LHCN-M2 (cell line): Measurements from ENCODE around the gene CBX1. TPM values are rescaled to one million over a fixed set of nuclear protein-coding genes. Genes with fewer than 3 reads are reported as not detected.
"Not testable (repeated sequence)": the region's sequence is repeated elsewhere in the genome, so short reads cannot be mapped to it uniquely, and the experiment has no call there.

Source experiments
- DNase-seq: peaks from one replicate; pipeline ENCODE4 v3.0.0-alpha.2; 2012; ENCODE audit warnings: low read depth
- total RNA-seq: library from RNA; depleted of rRNA; stranded (reverse); fragments of >200 nt; gene quantifications from 2 replicates; pipeline ENCODE4 v1.2.3, GENCODE V29; 2014

CBX1 gene
- total RNA-seq, 1 experiment from 2014 or later: 104 TPM

DNA sequence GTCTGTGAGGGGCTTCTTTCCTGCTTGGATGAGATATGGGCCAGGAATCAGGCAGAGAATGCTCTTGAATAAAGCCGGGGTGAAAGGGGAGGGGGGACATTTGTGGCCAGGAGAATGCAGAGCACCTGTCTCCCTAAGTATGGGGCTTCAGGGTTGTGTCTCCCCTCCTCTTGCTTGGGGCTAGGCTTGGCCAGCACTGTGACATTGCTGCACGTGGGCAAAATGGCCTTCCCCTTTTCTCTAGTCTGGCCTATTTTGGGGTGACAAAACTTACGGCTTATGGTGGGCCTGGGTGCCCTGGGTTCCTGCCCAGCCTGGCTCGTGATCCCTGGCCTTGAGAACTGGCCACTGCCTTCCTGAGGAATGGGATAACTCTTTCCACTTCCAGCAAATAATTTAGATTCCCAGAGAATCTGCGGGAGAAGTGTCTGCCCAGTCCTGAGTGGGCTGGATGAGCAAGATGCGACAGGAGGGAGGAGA, 47.5 kb downstream of the CBX1 start:
- no peak for DNase-seq

DNA sequence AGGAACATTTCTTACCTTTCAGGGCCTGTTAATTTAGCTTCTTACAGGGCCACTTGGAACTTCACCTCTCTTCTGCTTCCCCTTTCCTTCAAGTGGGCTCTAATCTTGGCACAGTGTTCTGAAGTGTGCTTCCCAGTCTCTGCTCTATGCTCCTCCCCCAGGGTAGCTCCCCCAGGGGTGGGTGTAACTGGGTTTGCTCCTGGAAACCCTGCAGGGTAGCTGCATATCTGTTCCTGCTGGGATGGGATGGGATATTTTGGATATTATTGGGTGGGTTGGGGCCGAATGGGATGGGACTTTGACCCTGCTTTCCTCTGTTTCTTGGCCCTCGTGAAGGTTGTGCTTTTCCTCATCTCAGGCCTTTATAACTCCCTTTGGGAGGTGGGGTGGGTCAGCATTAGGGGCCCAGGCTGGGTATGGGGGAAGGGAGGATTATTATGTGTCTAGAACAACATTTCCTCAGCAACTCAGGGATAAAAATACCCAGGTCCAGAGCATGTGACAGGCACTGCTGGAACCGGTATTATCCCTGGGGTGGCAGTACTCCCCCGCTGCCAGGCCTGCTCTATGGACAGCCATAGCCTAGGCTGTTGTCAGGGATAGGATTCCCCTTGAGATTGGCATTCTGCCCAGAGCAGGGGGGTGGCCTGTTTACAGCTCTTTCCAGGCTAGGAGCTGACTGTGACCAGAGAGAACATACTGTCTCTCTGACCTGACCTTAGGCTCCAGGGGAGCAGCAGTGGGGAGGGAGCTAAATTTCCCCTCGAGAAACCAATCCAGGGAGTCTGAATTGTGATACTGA, 48.1 kb downstream of the CBX1 start:
- peak; percentile 81 for DNase-seq

DNA sequence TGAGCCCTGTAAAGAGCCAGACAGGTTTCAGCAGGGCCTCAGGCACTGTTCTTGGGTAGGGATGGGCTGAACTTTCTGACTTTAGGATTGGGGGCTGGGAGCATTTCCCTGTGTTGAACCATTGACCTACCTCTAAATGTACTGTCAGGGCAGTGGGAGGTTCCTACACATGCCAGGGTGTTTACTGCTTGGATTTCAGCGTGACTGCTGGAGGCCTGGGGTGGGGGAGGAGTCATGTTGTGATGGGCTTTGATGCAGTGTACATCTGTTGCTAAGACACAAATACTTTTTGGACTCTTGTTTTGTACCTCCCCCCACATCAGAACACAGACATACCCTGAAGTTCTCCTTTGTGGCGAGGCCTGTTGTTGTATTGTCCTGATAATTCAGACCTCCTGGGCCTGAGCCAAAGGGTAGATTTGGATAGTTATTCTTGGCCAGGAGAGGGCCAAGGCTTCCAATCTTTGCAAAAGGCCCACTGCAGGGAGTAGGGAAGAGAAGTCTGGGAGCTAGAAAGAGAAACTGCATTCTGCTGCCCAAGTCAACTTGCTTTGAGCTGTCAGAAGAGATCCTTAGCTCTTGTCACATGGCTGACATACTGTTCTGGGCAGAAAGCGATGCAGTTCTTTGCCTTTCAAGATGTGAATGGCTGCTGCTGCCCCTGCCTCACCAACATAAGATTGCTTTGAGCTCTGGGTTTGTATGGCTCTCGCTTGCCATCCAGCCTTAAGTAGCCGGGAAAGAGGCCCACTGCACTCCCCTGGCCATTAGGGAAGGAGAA, 49.4 kb downstream of the CBX1 start:
- DNase-seq: peak; percentile 93

- no peak for DNase-seq
Observed at GRCh38 chr17:48051283-48051682, 50.0 kb downstream of the CBX1 start.

DNA sequence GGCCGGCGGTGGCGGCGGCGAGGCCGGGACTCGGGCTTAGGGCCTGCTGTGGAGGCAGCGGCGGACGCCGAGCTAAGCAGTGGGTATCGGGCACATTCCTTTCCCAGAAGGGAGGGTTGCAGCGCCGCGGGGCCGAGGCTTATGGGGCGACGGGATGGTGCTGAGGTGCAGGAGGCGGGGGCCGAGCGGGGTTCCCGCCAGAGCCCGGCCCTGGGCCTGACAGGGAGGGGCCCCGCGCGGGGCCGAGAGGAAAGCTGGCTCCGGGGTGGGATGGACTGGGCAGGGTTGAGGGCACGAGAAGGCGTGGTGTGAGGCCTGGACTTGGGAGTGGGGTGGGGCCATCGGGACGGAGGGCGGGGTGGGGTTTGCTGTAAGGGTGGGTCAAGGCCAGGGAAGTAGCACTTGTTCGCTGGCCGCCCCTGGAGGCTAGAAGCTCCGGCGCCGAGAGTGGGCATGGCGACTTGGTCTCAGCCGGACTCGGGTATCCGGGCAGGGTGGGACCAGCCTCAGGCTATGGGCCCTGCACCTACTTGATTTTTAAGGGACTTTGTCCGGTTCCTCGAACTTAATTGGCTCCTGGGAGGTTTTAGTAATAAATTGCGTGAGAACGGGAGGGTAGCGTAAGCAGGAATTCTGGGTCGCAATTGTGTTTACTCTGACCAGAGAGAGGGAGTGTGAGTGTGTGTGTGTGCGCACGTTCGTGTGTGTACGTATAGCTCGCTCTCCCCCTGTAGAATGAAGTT, 52.7 kb downstream of the CBX1 start:
- peak; percentile 93 for DNase-seq

GRCh38 chr17:48047741-48048383, 53.4 kb downstream of the CBX1 start, which contains the start of gene NFE2L1:
NFE2L1 (plus strand) TSS chr17:48048359; CDS start chr17:48051119, 2,760 bp downstream.
- DNase-seq: peak; percentile 100

- DNase-seq: no peak
Observed at GRCh38 chr17:48047113-48047740, 54.1 kb downstream of the CBX1 start.

GRCh38 chr17:48046296-48046695, 55.0 kb downstream of the CBX1 start:
- no peak for DNase-seq

GRCh38 chr17:48045316-48046001, 55.8 kb downstream of the CBX1 start:
- DNase-seq: peak; percentile 96

GRCh38 chr17:48044851-48045250, 56.4 kb downstream of the CBX1 start:
- no peak for DNase-seq

- DNase-seq: peak; percentile 87
Observed at GRCh38 chr17:48043176-48043575, 58.1 kb downstream of the CBX1 start.

- DNase-seq: no peak
Observed at GRCh38 chr17:48038687-48039086, 62.6 kb downstream of the CBX1 start.

DNA sequence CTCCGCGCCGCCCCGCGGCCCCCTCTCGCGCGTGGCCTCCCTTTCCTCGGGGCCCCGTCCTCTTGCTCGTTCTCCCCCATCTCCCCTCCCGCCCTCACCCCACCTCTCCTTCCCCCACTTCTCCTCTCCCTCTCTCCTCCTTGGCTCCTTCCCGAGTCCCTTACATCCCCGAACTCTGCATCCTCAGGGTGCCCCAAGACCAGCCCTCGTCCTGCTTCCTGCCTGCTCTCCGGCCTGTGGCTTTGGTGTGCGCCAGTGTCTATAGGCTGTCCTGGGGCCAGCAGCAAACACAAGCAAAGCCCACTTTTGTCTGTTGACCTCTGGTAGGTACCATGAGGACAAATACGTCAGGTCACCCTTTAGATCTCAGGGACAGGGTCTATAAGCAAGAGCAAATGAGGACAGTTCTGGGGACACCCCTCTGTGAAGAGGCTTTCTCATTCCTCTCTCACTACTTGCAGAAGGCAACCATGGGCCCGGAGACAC, 63.4 kb downstream of the CBX1 start:
- DNase-seq: no peak

- peak; percentile 75 for DNase-seq
Observed at GRCh38 chr17:48037036-48037837, 64.0 kb downstream of the CBX1 start, which contains the start of gene COPZ2. COPZ2 (minus strand) TSS chr17:48037797; CDS start chr17:48037777, 20 bp downstream.

DNA sequence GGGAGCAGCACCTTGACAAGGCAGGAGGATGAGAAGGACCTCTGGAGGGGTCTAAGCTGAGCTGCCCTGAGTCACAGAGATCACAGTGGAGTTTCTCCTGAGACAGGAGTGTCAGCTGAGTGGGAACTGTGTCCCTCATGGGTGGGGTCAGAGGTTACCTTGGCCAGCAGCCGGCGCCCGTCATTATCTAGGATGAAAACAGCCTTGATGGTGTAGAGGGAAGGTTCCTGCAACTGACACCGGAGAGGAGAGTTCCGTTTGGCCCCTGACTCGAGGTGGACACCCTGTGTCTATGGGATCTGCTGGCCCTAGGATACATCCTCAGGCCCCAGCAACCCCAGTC, 64.6 kb downstream of the CBX1 start:
- no peak for DNase-seq

DNA sequence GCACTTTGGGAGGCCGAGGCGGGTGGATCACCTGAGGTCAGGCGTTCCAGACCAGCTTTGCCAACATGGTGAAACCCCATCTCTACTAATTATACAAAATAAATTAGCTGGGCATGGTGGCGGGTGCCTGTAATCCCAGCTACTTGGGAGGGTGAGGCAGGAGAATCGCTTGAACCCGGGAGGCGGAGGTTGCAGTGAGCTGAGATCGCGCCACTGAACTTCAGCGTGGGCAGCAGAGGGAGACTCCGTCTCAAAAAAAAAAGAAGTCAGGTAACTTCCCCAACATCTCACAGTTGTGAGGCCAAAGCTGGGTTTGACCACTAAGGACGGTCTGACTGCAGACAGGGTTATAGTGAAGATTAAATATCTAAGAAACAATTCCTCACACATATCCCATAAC, 66.5 kb downstream of the CBX1 start:
- not testable (repeated sequence) for DNase-seq

DNA sequence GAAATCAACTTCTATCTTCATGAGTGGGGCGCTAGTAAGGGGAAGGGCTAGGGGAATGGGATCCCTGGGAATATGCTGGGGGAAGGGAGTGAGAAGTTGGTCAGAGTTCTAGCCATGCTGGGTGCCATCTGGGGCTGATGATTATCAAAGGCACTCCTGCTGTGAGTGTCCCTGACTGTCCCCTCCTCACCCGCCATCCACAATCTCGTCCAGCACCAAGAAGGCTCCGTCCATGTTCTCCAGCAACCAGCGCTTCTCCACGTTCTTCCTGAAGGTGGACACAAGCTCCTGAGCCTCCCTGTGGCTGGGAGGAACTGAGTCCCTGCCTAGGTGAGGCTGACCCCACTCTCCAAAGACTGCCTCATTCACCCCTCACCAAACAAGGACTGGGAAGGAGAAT, 69.3 kb downstream of the CBX1 start:
- no peak for DNase-seq

DNA sequence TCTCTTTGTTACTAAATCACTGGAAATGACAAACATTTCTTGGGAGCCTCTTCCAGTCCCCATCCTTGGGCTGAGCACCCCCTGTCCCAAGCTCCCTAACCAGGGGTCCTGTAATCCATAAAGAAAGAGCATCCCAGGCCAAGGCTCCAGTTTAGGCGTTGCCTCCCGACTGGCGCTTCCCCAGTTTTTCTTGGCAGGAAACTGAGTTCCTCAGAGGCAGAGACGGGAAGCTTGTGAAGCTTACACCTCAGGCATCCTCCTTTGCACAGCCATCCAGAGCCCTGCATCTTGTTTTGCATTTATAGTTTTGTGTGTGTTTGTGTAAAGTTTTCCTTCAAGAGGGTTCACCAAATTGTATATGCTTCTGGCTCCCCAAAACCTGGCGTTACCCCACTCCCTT, 70.7 kb downstream of the CBX1 start:
- no peak for DNase-seq

- no peak for DNase-seq
Observed at GRCh38 chr17:48028736-48029135, 72.5 kb downstream of the CBX1 start.
